Stimulated activated CD8-positive, alpha-beta memory T cell treated with anti-CD3 and anti-CD28 coated beads, Interleukin-15, amount 100 ng/mL, for 48 hours (primary cell): ENCODE results near the gene AKR7A2.

ENCODE experiments used
- DNase-seq, 2 donors: peaks; one replicate each; pipeline ENCODE4 v3.0.0-alpha.2; 2020; ENCODE audit warnings: low read depth in 2 of 2

Gene AKR7A2

GRCh38 chr1:19343617-19344350 lies 31.8 kb upstream of the AKR7A2 start:
- DNase-seq: no peak

- no peak for DNase-seq
Observed at GRCh38 chr1:19342894-19343616, 31.1 kb upstream of the AKR7A2 start.

GRCh38 chr1:19342062-19342750 lies 30.3 kb upstream of the AKR7A2 start:
- DNase-seq: no peak

- DNase-seq: peak; percentile 56 to 63
Observed at GRCh38 chr1:19341201-19342061, 29.5 kb upstream of the AKR7A2 start.

GRCh38 chr1:19340387-19340937 lies 28.5 kb upstream of the AKR7A2 start:
- DNase-seq: no peak

GRCh38 chr1:19339214-19339861 lies 27.4 kb upstream of the AKR7A2 start:
- no peak for DNase-seq

- no peak for DNase-seq
Observed at GRCh38 chr1:19338323-19338762, 26.4 kb upstream of the AKR7A2 start.

GRCh38 chr1:19337289-19337688 lies 25.3 kb upstream of the AKR7A2 start:
- no peak for DNase-seq

GRCh38 chr1:19336543-19336942 lies 24.6 kb upstream of the AKR7A2 start:
- DNase-seq: peak; percentile 57 to 75

GRCh38 chr1:19333587-19334354 lies 21.8 kb upstream of the AKR7A2 start:
- no peak for DNase-seq

GRCh38 chr1:19332832-19333231 lies 20.9 kb upstream of the AKR7A2 start:
- DNase-seq: no peak

GRCh38 chr1:19331262-19331878 lies 19.4 kb upstream of the AKR7A2 start:
- DNase-seq: no peak

- no peak for DNase-seq
Observed at GRCh38 chr1:19330449-19331135, 18.6 kb upstream of the AKR7A2 start.

GRCh38 chr1:19329611-19330010 lies 17.7 kb upstream of the AKR7A2 start:
- no peak for DNase-seq

GRCh38 chr1:19329188-19329587 lies 17.2 kb upstream of the AKR7A2 start:
- no peak for DNase-seq

GRCh38 chr1:19328486-19328885 lies 16.5 kb upstream of the AKR7A2 start:
- no peak for DNase-seq

GRCh38 chr1:19327736-19328135 lies 15.8 kb upstream of the AKR7A2 start:
- no peak for DNase-seq

GRCh38 chr1:19327301-19327700 lies 15.4 kb upstream of the AKR7A2 start:
- DNase-seq: no peak

GRCh38 chr1:19326748-19327065 lies 14.8 kb upstream of the AKR7A2 start:
- no peak for DNase-seq
